ENCODE data around the gene SOX10.

DNA sequence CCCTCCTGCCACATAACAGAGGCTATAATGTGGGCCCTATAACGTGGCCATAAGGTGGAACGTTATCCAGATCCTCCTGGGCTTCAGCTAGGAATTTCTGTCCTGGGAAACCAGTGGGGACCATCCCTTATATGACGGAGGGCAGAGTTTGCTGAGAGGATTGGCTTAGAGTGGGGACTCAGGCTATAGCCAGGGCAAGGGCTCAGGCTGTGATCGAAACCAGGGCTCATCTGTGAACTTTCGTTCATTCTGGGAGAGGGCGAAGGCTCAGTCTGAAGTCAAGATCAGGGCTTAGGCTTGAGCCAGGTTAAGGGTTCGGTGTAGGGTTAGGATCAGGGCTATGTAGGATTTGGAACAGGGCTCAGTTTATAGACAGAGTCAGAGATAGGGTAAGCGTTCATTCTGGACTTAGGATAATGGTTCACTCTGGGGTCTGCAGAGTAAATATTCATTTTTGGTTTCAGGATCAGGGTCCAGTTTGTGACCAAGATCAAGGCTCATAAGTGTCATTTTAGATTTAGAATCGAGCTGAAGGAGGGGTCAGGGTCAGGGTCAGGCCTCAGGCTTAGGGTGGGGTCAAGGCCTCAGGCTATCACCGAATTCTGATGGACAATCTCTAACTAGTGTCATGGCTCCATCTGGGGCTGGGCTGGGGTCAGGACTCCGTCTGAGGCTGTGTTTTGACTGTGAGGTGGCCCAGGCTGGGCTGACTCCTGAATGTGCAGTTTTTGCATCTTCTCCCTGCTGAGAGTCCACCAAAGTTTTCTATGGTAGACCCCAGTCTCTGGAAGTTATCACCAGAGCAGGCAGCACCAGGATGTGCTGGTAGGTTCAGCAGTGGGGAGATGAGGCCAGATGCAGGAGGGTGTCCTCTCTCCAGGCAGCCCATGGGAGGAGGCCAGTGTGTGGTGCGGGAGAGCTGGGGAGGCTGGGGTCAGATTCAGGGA lies 33.9 kb upstream of the SOX10 start:
- TF ChIP-seq, protein P1, sequence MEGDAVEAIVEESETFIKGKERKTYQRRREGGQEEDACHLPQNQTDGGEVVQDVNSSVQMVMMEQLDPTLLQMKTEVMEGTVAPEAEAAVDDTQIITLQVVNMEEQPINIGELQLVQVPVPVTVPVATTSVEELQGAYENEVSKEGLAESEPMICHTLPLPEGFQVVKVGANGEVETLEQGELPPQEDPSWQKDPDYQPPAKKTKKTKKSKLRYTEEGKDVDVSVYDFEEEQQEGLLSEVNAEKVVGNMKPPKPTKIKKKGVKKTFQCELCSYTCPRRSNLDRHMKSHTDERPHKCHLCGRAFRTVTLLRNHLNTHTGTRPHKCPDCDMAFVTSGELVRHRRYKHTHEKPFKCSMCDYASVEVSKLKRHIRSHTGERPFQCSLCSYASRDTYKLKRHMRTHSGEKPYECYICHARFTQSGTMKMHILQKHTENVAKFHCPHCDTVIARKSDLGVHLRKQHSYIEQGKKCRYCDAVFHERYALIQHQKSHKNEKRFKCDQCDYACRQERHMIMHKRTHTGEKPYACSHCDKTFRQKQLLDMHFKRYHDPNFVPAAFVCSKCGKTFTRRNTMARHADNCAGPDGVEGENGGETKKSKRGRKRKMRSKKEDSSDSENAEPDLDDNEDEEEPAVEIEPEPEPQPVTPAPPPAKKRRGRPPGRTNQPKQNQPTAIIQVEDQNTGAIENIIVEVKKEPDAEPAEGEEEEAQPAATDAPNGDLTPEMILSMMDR (IDR thresholded peaks at IDR 0.05; ENCODE audit: insufficient read depth, low read depth, low read length) = no peak
- TF ChIP-seq EZH2 (IDR thresholded peaks at IDR 0.05; ENCODE audit: insufficient read depth, low read length) = no peak

Measured in astrocyte (in vitro differentiated cells and primary cell).